Activated CD4-positive, alpha-beta T cell treated with anti-CD3 and anti-CD28 coated beads, Interleukin-2, amount 50 U/mL, for 16 hours (primary cell): ENCODE data around the gene MAPT.

Experiments
- DNase-seq: peaks from one replicate; pipeline ENCODE4 v3.0.0-alpha.2; 2020

Gene MAPT

DNA sequence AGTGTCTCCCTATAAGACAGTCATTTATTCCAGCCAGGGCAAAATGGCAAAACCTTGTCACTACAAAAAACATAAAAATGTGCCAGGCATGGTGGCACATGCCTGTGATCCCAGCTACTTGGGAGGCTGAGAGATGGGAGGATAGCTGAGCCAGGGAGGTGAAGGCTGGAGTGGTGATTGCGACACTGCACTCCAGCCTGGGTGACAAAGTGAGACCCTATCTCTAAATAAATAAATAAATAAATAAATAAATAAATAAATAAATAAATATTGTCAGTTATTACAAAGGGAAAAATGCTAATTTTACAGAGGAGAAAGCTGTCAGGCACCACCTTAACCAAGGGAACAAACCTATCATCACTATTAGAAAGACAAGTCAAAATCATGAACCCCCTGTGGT, 180.2 kb downstream of the MAPT start:
- no peak for DNase-seq
